ENCODE measurements around the gene PHACTR4.
"Not testable (repeated sequence)": the region's sequence is repeated elsewhere in the genome, so short reads cannot be mapped to it uniquely, and the experiment has no call there.

PHACTR4 gene

GRCh38 chr1:28457678-28458077 lies 88.1 kb downstream of the PHACTR4 start:
- H3K4me3 ChIP-seq (ENCODE audit: low read depth, low read length): no peak overlapping the region
- TF ChIP-seq POLR2A (IDR thresholded peaks at IDR 0.05; ENCODE audit: extremely low read depth, insufficient read length): no peak
- TF ChIP-seq MAX (IDR thresholded peaks at IDR 0.05; ENCODE audit: low read depth, low read length): no peak
- TF ChIP-seq CTCF (IDR thresholded peaks at IDR 0.05; ENCODE audit: low read depth, low read length): no peak
- no peak for TF ChIP-seq MYC (IDR thresholded peaks at IDR 0.05; ENCODE audit: low read depth, low read length)
- no peak for DNase-seq (ENCODE audit: low read depth)

GRCh38 chr1:28458237-28459228 lies 89.0 kb downstream of the PHACTR4 start:
- H3K4me3 ChIP-seq (ENCODE audit: low read depth, low read length): no peak overlapping the region
- no peak for DNase-seq (ENCODE audit: low read depth)
- TF ChIP-seq POLR2A (IDR thresholded peaks at IDR 0.05; ENCODE audit: extremely low read depth, insufficient read length) (no peak), MYC (IDR thresholded peaks at IDR 0.05; ENCODE audit: low read depth, low read length) (no peak), CTCF (IDR thresholded peaks at IDR 0.05; ENCODE audit: low read depth, low read length) (no peak), MAX (IDR thresholded peaks at IDR 0.05; ENCODE audit: low read depth, low read length) (no peak)

GRCh38 chr1:28466226-28466778 lies 96.8 kb downstream of the PHACTR4 start:
- no peak for DNase-seq (ENCODE audit: low read depth)
- H3K4me3 ChIP-seq (ENCODE audit: low read depth, low read length): no peak overlapping the region
- no peak for TF ChIP-seq MYC (IDR thresholded peaks at IDR 0.05; ENCODE audit: low read depth, low read length)
- no peak for TF ChIP-seq CTCF (IDR thresholded peaks at IDR 0.05; ENCODE audit: low read depth, low read length)
- TF ChIP-seq POLR2A (IDR thresholded peaks at IDR 0.05; ENCODE audit: extremely low read depth, insufficient read length): no peak
- TF ChIP-seq MAX (IDR thresholded peaks at IDR 0.05; ENCODE audit: low read depth, low read length): no peak

GRCh38 chr1:28470146-28470545 lies 100.6 kb downstream of the PHACTR4 start:
- TF ChIP-seq MAX (IDR thresholded peaks at IDR 0.05; ENCODE audit: low read depth, low read length): no peak
- no peak for TF ChIP-seq CTCF (IDR thresholded peaks at IDR 0.05; ENCODE audit: low read depth, low read length)
- no peak for TF ChIP-seq MYC (IDR thresholded peaks at IDR 0.05; ENCODE audit: low read depth, low read length)
- TF ChIP-seq POLR2A (IDR thresholded peaks at IDR 0.05; ENCODE audit: extremely low read depth, insufficient read length): no peak
- no peak overlapping the region for H3K4me3 ChIP-seq (ENCODE audit: low read depth, low read length)
- DNase-seq (ENCODE audit: low read depth): no peak

GRCh38 chr1:28479497-28479896 lies 110.0 kb downstream of the PHACTR4 start:
- H3K4me3 ChIP-seq (ENCODE audit: low read depth, low read length); DNase-seq (ENCODE audit: low read depth): not testable (repeated sequence)

GRCh38 chr1:28480308-28480707 lies 110.8 kb downstream of the PHACTR4 start:
- DNase-seq (ENCODE audit: low read depth): no peak
- TF ChIP-seq MYC (IDR thresholded peaks at IDR 0.05; ENCODE audit: low read depth, low read length): no peak
- no peak for TF ChIP-seq POLR2A (IDR thresholded peaks at IDR 0.05; ENCODE audit: extremely low read depth, insufficient read length)
- no peak for TF ChIP-seq CTCF (IDR thresholded peaks at IDR 0.05; ENCODE audit: low read depth, low read length)
- TF ChIP-seq MAX (IDR thresholded peaks at IDR 0.05; ENCODE audit: low read depth, low read length): no peak
- H3K4me3 ChIP-seq (ENCODE audit: low read depth, low read length): no peak overlapping the region
